ENCODE results near the gene PARD3.
"Not testable (repeated sequence)": the region's sequence is repeated elsewhere in the genome, so short reads cannot be mapped to it uniquely, and the experiment has no call there.

The PARD3 gene

DNA sequence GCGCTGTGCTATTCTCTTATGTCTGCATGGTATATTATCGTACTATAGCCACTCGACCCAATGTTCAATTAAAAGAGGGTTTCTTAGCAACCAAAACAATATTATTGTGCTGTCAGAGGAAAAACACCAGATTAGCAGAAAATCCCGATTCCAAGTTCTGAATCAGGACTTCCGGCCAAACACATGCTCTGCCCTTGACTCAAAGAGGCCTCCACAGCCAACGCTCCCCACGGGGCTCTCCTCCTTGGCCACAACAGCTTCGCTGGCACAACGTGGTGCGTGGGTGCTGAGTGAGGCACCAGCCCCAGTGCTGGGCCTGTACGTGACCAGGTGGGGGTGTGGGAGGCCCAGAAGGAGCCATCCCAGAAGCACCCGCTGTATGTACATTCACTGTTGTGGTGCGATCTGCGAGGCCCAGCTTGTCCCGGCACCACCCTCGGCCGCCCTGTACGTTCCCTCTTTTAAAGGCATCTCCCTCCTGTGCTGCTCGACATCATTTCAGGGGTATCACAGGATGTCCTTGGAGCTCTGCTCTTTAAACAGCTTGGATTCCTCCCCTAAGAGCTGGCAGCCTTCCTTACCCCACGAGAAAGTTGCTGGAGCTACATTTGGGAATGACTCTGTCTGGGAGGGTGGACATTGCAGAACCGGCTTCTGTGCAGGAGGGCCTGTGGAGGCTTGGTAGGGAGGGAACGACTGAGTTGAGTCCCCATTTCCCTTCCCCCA lies 736.2 kb downstream of the PARD3 start:
- no peak for DNase-seq

DNA sequence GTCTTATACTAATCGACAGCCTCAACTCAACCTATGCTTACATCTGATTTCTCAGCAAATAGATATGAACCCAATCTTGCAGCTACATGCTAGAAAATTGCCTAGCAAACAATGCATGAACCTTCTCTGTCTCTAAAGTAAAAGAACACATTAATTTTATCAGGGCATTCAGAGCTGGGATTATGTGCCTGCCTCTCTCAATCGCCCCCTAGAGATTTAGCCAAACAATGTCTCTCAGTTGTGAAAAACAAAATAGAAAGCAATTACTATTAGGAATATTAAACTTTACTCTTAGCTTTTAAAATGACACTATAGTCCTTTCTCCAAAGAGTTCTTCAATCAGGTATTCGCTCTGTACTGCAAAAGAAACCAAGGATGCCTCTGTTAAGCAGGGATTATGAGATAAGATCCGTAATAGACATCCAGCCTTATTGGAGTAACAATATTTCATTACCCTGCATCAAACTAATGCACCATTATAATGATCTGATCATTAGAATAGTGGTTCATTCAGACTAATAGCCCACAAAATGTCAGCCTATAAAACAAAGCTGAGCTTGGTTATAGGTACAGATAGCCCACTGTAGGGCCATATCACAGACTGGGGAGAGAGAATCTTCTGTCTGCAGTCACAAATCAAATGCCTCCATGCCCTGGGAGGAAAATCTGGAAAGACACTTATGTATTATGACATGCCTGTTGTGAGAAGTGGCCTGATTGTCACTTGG lies 736.9 kb downstream of the PARD3 start:
- peak; percentile 34 for DNase-seq

DNA sequence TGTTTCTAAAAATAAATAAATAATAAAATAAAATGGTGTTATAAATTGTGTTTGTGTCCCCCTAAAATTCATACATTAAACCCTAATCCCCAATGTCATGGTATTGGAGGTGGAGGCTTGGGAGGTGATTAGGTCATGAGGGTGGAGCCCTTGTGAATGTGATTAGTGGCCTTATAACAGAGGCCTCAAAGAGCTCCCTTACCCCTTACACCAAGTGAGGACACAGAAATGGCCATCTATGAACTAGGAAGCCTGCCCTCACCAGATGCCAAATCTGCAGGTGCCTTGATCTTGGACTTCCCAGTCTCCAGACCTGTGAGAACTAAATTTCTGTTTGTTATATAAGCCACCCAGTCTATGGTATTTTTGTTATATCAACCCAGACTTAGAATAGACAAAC lies 738.7 kb downstream of the PARD3 start:
- no peak for DNase-seq

DNA sequence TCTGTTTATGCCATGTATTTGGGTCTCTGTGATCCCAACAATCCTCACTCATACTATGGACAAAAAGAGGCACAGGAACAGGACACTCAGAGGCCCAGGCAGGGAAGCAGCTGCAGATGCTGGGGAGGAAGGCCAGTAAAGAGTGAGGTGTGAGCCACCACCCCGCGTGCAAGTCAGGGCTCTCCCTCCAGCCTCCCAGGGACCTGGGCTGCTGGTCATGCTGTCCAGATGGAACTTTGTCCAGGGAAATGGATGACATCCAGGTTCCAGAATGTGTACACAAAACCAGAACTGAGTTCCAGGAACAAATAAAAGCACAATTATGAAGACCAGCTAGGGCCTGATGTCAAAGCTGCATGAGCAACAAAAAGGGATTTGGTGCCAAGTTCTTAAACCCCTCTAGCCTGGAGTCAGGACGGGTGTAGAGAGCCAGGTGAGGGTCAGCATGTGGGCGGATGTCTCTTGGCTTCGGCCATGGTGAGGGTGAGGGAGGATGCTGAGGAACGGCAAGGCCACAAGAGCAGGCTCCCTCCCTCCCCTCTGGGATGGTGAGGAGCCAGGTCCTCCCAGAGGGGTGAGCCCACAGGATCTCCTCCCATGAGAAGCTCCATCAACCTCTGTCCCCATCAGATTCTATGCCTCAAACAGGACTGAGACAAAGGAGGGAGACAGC lies 739.7 kb downstream of the PARD3 start:
- DNase-seq, result no peak

DNA sequence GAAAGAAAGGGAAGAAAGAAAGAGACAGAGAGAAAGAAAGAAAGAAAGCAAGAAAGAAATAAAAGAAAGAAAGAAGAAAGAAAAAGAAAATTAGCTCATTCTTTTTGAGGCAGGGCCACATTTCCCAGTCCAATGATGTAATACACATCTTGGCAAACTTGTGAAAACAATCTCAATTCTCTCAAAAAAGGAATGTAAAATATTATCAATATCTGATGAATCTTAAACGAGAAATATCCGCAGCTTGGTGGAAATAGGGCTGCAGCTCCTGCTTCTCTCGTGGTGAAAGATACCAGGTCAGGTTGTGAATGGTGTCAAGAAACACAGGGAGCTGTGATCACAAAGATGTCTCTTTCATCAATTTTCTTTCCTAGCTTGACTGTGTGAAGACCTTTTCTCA lies 741.0 kb downstream of the PARD3 start:
- no peak for DNase-seq

DNA sequence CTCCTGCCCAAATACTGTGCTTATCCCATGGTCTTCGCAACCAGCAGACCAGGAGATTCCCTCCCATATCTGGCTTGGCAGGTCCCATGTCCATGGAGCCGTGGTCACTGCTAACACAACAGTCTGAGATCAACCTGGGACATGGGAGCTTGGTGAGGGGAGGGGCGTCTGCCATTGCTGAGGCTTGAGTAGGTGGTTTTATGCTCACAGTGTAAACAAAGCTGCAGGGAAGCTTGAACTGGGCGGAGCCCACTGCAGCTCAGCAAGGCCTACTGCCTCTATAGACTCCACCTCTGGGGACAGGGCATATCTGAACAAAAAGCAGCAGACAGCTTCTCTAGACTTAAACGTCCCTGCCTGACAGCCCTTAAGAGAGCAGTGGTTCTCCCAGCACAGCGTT lies 747.4 kb downstream of the PARD3 start:
- DNase-seq, result not testable (repeated sequence)

DNA sequence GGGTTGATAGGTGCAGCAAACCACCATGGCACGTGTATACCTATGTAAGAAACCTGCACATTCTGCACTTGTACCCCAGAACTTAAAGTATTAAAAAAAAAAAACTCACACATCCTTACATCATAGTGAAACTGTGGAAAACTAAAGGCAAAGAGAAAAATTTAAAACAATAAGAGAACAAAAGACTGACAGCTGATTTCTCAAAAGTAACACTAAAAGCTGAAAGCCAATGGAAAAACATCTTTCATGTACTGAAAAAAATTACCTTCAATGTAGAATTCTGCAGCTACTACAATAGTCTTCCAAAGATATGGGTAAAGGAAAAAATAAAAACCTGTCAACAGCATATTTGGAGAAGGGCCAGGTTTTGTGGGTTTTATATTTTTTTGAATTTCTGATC lies 751.5 kb downstream of the PARD3 start:
- no peak for DNase-seq

DNA sequence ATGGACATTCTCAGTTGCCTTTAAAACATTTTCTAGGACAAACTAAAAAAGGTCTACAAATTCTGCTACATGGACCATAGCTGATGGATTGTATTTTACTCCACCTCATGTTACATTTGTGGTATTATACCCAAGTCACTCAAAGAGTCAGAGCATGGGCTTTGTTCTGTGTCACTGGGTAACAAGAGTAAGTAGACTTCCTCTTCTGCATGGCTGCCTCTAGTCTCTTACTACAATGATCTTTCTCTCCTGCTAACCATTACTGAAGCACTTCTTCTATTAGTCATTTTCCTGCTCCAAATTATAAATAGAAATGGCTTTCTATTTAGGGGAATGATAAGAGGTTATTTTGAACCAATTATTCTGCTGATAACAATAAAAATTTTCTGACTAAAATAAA lies 753.3 kb downstream of the PARD3 start:
- no peak for DNase-seq
